ENCODE results near the gene USB1.

Gene USB1

GRCh38 chr16:58037365-58038057 lies 36.3 kb downstream of the USB1 start:
- Mint-ChIP-seq H3K27ac (peak overlapping the region; percentile 22), H3K4me1 (peaks cover 34% of the 10 kb centered on the region), H3K9me3 (no peaks in the 10 kb centered on the region), H3K4me3 (no peak overlapping the region), H3K27me3 (ENCODE audit: low read depth, poor library complexity) (peaks cover 6% of the 10 kb centered on the region), H3K36me3 (ENCODE audit: low read depth) (peaks cover 13% of the 10 kb centered on the region)
- DNase-seq, result no peak
- TF ChIP-seq CTCF (IDR thresholded peaks at IDR 0.05), result no peak

- Mint-ChIP-seq H3K27me3 (ENCODE audit: low read depth, poor library complexity) (peaks cover 6% of the 10 kb centered on the region), H3K27ac (no peak overlapping the region), H3K4me3 (no peak overlapping the region), H3K9me3 (no peaks in the 10 kb centered on the region), H3K4me1 (peaks cover 31% of the 10 kb centered on the region), H3K36me3 (ENCODE audit: low read depth) (peaks cover 13% of the 10 kb centered on the region)
- no peak for DNase-seq
- no peak for TF ChIP-seq CTCF (IDR thresholded peaks at IDR 0.05)
Observed at GRCh38 chr16:58038219-58038641, 37.0 kb downstream of the USB1 start.

- no peak overlapping the region for H3K27ac Mint-ChIP-seq
- no peaks in the 10 kb centered on the region for H3K9me3 Mint-ChIP-seq
- no peak for TF ChIP-seq CTCF (IDR thresholded peaks at IDR 0.05)
- no peak for DNase-seq
- H3K4me3 Mint-ChIP-seq, result no peak overlapping the region
- peaks cover 13% of the 10 kb centered on the region for H3K36me3 Mint-ChIP-seq (ENCODE audit: low read depth)
- H3K4me1 Mint-ChIP-seq, result peaks cover 19% of the 10 kb centered on the region
- H3K27me3 Mint-ChIP-seq (ENCODE audit: low read depth, poor library complexity), result peaks cover 6% of the 10 kb centered on the region
Observed at GRCh38 chr16:58039829-58040495, 38.8 kb downstream of the USB1 start.

GRCh38 chr16:58040496-58040846 lies 39.3 kb downstream of the USB1 start:
- no peak for DNase-seq
- H3K27ac Mint-ChIP-seq, result peak overlapping the region; percentile 71
- no peak for TF ChIP-seq CTCF (IDR thresholded peaks at IDR 0.05)
- H3K27me3 Mint-ChIP-seq (ENCODE audit: low read depth, poor library complexity), result peaks cover 6% of the 10 kb centered on the region
- H3K9me3 Mint-ChIP-seq, result no peaks in the 10 kb centered on the region
- H3K36me3 Mint-ChIP-seq (ENCODE audit: low read depth), result peaks cover 13% of the 10 kb centered on the region
- peaks cover 14% of the 10 kb centered on the region for H3K4me1 Mint-ChIP-seq
- H3K4me3 Mint-ChIP-seq, result no peak overlapping the region

- H3K36me3 Mint-ChIP-seq (ENCODE audit: low read depth), result peaks cover 13% of the 10 kb centered on the region
- peaks cover 6% of the 10 kb centered on the region for H3K27me3 Mint-ChIP-seq (ENCODE audit: low read depth, poor library complexity)
Observed at GRCh38 chr16:58040945-58041627, 39.9 kb downstream of the USB1 start.

More at GRCh38 chr16:58040945-58041627, 39.9 kb downstream of the USB1 start:
- H3K4me1 Mint-ChIP-seq, result peaks cover 12% of the 10 kb centered on the region
- no peak for TF ChIP-seq CTCF (IDR thresholded peaks at IDR 0.05)
- H3K4me3 Mint-ChIP-seq, result no peak overlapping the region
- no peak for DNase-seq
- no peak overlapping the region for H3K27ac Mint-ChIP-seq
- no peaks in the 10 kb centered on the region for H3K9me3 Mint-ChIP-seq

Data from nephron progenitor cell (in vitro differentiated cells).